Suprapubic skin (tissue), 4 donors: ENCODE measurements around the gene MEIS1.

Experiments
- CTCF ChIP-seq, 2 donors: fragments of 200-600 bp in 1 of 2; fragments of 450-650 bp in 1 of 2; sonication (generic) in 1 of 2; IDR thresholded peaks; one replicate each; pipeline ENCODE4 v1.5.1; 2016 to 2019; ENCODE audit warnings: antibody characterized with exemption in 2 of 2, mild to moderate bottlenecking in 1 of 2, moderate library complexity in 1 of 2
- POLR2A ChIP-seq, 2 donors: fragments of 450-650 bp; IDR thresholded peaks; one replicate each; pipeline ENCODE4 v1.6.1; 2017; ENCODE audit warnings: antibody characterized with exemption in 2 of 2, mild to moderate bottlenecking in 2 of 2, moderate library complexity in 2 of 2
- POLR2AphosphoS5 ChIP-seq, 3 donors: sonication (generic); formaldehyde crosslinking; IDR thresholded peaks; one replicate each; pipeline ENCODE4 v1.6.1; 2017; ENCODE audit warnings: antibody characterized with exemption in 3 of 3

DNA sequence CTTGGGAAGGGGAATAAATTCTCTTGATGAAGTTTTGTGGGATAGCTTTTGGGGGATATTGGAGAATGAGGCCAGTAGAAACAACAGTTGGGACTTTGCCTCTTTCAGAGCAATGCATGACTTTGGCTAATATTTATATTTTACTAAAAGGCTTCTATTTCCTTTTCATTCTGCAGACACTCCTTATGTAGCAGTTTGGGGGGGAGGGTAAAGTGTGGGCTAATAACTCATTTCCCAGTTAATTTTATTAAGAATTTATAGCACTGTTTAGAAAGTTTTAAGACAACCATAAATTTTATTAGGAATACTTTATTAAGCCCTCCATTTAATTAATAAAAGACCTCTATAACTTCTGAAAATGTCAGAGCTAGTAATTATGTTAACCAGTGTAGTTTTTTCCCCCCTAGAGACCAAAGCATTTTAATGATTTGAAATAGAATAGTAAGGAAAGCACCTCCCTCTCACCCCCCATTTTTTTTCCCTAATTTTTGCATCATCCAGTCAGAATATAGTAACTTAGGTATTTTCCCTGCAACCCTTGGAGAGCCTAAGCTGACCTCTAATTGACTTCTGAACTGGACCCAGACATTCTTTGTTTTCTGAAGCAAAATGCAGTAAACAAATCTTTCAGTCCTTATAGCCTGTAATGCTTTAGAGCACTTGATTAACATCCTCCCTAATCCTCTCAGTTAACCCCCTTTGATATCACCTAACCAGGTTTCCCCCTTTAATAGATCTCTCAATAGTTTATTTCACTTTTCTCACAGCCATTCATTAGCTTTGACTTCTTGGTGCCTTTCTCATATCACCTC lies 5.0 kb upstream of the MEIS1 start:
- TF ChIP-seq CTCF (IDR thresholded peaks at IDR 0.05) (no peak), POLR2AphosphoS5 (IDR thresholded peaks at IDR 0.05) (no peak), POLR2A (IDR thresholded peaks at IDR 0.05) (no peak)
